Calu3 (cell line): Measurements from ENCODE around the gene C5orf63. TPM values are rescaled to one million over a fixed set of nuclear protein-coding genes. Genes with fewer than 3 reads are reported as not detected.

Source experiments
- BruUV-seq: library from RNA; stranded (reverse); fragments of 400-500 nt; replicated peaks from 2 replicates; lab custom pipeline; 2021; lab: Mats Ljungman, UMichigan
- CTCF ChIA-PET: fragments of 300-600 bp; sonication (Branson Sonifier 250); formaldehyde crosslinking; loops from one replicate; lab custom pipeline; 2022; ENCODE audit warnings: antibody characterized with exemption; lab: Charles Lee
- DNase-seq: peaks from one replicate; pipeline ENCODE4 v3.0.0; 2022
- H3K27ac Mint-ChIP-seq: one replicate; pipeline ENCODE4 v1.8.0; 2022; ENCODE audit warnings: mixed read lengths; ENCODE audit not compliant: unreplicated experiment
- H3K27me3 Mint-ChIP-seq: one replicate; pipeline ENCODE4 v1.8.0; 2022; ENCODE audit warnings: mixed read lengths; ENCODE audit not compliant: unreplicated experiment
- H3K36me3 Mint-ChIP-seq: one replicate; pipeline ENCODE4 v1.8.0; 2022; ENCODE audit warnings: mild to moderate bottlenecking, moderate library complexity, mixed read lengths; ENCODE audit not compliant: insufficient read depth, unreplicated experiment
- H3K4me1 Mint-ChIP-seq: one replicate; pipeline ENCODE4 v1.8.0; 2022; ENCODE audit warnings: mild to moderate bottlenecking, low read depth, mixed read lengths; ENCODE audit not compliant: unreplicated experiment
- H3K4me3 Mint-ChIP-seq: one replicate; pipeline ENCODE4 v1.8.0; 2022; ENCODE audit warnings: mild to moderate bottlenecking, low read depth, moderate library complexity, mixed read lengths; ENCODE audit not compliant: unreplicated experiment
- H3K9me3 Mint-ChIP-seq: one replicate; pipeline ENCODE4 v1.8.0; 2022; ENCODE audit warnings: low read depth, mixed read lengths; ENCODE audit not compliant: unreplicated experiment
- CTCF ChIP-seq: fragments of 200-600 bp; IDR thresholded peaks from one replicate; pipeline ENCODE4 v1.8.0; 2022; ENCODE audit warnings: antibody characterized with exemption; ENCODE audit not compliant: unreplicated experiment
- intact Hi-C: fragments of 100-400 bp; cut with micrococcal nuclease; formaldehyde crosslinking; loops from one replicate; pipeline ENCODE4 v1.10.0; 2022; ENCODE audit not compliant: unreplicated experiment
- total RNA-seq: library from RNA; stranded (reverse); gene quantifications from 2 replicates; pipeline ENCODE4 v1.2.3, GENCODE V29; 2022

Gene C5orf63
- total RNA-seq, 1 experiment from 2014 or later: 13.2 TPM

DNA sequence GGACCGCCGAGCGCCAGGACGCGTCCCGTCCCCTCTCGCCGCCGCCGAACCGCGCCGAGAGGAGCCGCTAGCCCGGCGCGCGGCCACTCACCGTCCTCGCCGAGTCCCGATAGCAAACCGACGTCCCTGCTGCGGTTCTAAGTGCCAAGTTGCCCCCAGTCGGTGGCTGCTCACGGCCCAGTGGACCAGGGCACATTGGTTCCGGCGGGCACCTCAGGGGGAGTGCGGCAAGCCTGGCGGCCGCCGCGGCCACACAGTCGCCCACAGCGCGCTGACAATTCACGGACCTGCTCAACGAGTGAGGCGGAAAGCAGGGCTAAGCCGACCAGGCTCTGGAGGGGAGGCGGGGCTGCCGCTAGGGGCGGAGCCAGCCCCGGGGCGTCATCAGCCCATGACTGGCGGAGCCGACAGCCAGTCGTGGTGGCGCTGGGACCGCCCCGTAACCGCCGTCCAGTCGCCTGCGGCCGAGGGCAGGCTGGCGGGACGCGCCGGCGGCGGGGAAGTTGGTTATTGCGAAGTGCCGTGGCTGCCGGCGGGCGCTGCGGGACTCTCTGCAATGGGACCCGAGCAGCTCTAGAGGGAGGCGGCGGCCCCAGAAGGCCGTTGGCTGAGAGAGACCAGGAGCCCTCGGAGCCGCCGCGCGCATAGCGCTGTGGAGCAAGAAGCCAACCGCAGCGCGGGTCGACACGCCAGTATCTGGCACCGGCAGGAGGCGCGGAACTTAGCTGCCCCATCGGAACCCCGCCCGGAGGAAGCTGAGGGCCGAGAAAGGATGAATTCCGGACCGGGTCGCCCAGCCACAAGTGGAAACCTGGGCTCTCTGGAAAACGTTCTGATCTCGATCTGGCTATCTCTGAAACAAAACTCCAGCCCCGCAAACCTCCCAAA, 42.8 kb downstream of the C5orf63 start, which contains the start of gene MARCHF3:
MARCHF3 (minus strand) TSS at position 300 of the 888 bp plus-strand sequence. CDS start 112,387 bp downstream, outside the sequence.
- Mint-ChIP-seq H3K36me3 (peaks cover 29% of the 10 kb centered on the region), H3K4me1 (peaks cover 13% of the 10 kb centered on the region), H3K9me3 (no peaks in the 10 kb centered on the region), H3K4me3 (peak within 1 kb of the TSS; percentile 85), H3K27me3 (no peaks in the 10 kb centered on the region), H3K27ac (peak within 1 kb of the TSS; percentile 28)
- CTCF ChIA-PET: interaction anchor here (1.2 to 2.5 kb wide), 3 partner anchors 10 to 18 kb away, joined by 3 to 6 read pairs (median 4); no protein-coding TSS in a partner anchor
- peak; percentile 35 for TF ChIP-seq CTCF
- BruUV-seq: no TSS peak
- intact Hi-C loops: no loop called here
- peak; percentile 99 for DNase-seq

- peak overlapping the region; percentile 28 for H3K27ac Mint-ChIP-seq
- DNase-seq: peak; percentile 84
- H3K4me3 Mint-ChIP-seq: peak overlapping the region; percentile 85
- peak; percentile 53 for TF ChIP-seq CTCF
- CTCF ChIA-PET: interaction anchor here (0.7 to 2.5 kb wide), 7 partner anchors 9 to 111 kb away, joined by 3 to 6 read pairs (median 3); no protein-coding TSS in a partner anchor
- no peaks in the 10 kb centered on the region for H3K9me3 Mint-ChIP-seq
- peaks cover 29% of the 10 kb centered on the region for H3K36me3 Mint-ChIP-seq
- H3K4me1 Mint-ChIP-seq: peaks cover 13% of the 10 kb centered on the region
- intact Hi-C loops: loop anchor here (5.0 kb wide), 1 partner anchor 112 kb away; no protein-coding TSS in a partner anchor
- no TSS peak for BruUV-seq
- H3K27me3 Mint-ChIP-seq: no peaks in the 10 kb centered on the region
Observed at GRCh38 chr5:127029581-127030258, 43.6 kb downstream of the C5orf63 start.

- BruUV-seq: no TSS peak
- Mint-ChIP-seq H3K27ac (peak overlapping the region; percentile 28), H3K36me3 (peaks cover 29% of the 10 kb centered on the region), H3K9me3 (no peaks in the 10 kb centered on the region), H3K4me1 (peaks cover 13% of the 10 kb centered on the region), H3K27me3 (no peaks in the 10 kb centered on the region), H3K4me3 (peak overlapping the region; percentile 85)
- CTCF ChIA-PET: interaction anchor here (0.7 to 2.5 kb wide), 8 partner anchors 8 to 110 kb away, joined by 3 to 6 read pairs (median 3); no protein-coding TSS in a partner anchor
- TF ChIP-seq CTCF: no peak
- peak; percentile 12 for DNase-seq
- intact Hi-C loops: loop anchor here (5.0 kb wide), 1 partner anchor 112 kb away; no protein-coding TSS in a partner anchor
Observed at GRCh38 chr5:127028822-127029457, 44.4 kb downstream of the C5orf63 start.

GRCh38 chr5:127027539-127027938, 45.8 kb downstream of the C5orf63 start:
- H3K4me1 Mint-ChIP-seq: peaks cover 13% of the 10 kb centered on the region
- intact Hi-C loops: loop anchor here (2.0 to 5.0 kb wide), 2 partner anchors 23 to 110 kb away; no protein-coding TSS in a partner anchor
- BruUV-seq: no TSS peak
- no peak for TF ChIP-seq CTCF
- H3K27me3 Mint-ChIP-seq: no peaks in the 10 kb centered on the region
- H3K9me3 Mint-ChIP-seq: no peaks in the 10 kb centered on the region
- CTCF ChIA-PET: interaction anchor here (1.0 to 2.5 kb wide), 2 partner anchors 13 to 20 kb away, joined by 3 to 6 read pairs; no protein-coding TSS in a partner anchor
- DNase-seq: no peak
- no peak overlapping the region for H3K4me3 Mint-ChIP-seq
- H3K27ac Mint-ChIP-seq: no peak overlapping the region
- H3K36me3 Mint-ChIP-seq: peaks cover 29% of the 10 kb centered on the region
